Measurements from ENCODE around the gene SLC13A2.
"Not testable (repeated sequence)": the region's sequence is repeated elsewhere in the genome, so short reads cannot be mapped to it uniquely, and the experiment has no call there.

The SLC13A2 gene, protein sequence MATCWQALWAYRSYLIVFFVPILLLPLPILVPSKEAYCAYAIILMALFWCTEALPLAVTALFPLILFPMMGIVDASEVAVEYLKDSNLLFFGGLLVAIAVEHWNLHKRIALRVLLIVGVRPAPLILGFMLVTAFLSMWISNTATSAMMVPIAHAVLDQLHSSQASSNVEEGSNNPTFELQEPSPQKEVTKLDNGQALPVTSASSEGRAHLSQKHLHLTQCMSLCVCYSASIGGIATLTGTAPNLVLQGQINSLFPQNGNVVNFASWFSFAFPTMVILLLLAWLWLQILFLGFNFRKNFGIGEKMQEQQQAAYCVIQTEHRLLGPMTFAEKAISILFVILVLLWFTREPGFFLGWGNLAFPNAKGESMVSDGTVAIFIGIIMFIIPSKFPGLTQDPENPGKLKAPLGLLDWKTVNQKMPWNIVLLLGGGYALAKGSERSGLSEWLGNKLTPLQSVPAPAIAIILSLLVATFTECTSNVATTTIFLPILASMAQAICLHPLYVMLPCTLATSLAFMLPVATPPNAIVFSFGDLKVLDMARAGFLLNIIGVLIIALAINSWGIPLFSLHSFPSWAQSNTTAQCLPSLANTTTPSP

DNA sequence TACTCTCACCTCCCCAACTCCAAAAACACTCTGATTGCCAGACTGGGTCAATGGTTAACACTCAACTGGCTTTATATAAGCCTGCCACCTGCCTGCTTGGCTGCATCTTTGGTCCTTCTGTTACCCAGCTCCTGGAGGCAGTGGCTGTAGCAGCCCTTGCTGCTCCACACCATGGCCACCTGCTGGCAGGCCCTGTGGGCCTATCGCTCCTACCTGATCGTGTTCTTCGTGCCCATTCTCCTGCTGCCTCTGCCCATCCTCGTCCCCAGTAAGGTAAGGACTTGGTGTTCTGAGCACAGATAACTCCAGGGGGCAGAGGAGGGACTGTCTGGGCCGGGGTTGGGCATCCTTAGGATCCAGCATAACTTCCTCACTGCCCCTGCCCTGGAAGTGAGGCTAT is at the start of gene SLC13A2:
Gene SLC13A2 (plus strand): TSS at position 103 of the 400 bp plus-strand sequence. CDS start 69 bp downstream, at position 172.
- no peak for DNase-seq (ENCODE audit: low read depth)

DNA sequence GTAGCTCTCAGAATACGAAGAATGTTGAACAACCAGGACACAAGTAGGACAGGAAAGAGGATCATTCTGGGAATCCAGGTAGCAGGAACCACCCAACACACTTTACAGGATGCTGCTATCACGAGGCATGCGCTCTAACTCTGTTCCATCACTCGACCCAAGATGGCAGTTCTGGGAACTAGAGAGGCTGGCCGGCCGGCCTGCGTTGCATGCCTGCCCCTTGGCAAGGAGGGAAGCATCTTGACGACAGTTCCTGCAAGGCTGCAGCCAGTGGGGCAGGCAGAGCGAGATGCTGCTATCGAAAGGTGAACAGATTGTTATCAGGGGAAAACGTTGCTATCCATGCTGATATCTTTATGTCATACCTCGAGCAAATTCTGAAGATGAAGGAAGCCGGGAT is 48.2 kb upstream of the SLC13A2 start:
- no peak for DNase-seq (ENCODE audit: low read depth)

DNA sequence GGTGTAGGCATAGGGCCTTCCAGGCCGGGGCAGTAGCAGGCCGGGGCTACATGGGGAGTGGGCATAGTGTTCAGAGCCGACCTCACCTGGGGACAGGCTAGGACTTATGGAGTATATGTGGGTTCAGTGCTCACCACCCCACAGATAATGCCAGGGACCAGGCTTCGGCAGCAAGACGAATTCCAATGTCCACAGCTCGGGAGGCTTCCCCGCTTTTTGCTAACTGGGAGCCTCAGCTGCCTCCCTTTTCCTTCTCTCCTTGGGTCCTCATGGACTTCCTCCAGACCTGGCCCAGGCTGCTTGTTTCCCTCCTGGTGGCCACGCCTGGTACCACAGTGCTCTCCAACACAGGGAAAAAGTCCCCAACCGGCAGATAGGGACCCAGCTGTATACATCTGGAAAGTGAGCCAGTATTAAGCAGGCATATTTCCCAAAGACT is 47.3 kb upstream of the SLC13A2 start:
- no peak for DNase-seq (ENCODE audit: low read depth)

DNA sequence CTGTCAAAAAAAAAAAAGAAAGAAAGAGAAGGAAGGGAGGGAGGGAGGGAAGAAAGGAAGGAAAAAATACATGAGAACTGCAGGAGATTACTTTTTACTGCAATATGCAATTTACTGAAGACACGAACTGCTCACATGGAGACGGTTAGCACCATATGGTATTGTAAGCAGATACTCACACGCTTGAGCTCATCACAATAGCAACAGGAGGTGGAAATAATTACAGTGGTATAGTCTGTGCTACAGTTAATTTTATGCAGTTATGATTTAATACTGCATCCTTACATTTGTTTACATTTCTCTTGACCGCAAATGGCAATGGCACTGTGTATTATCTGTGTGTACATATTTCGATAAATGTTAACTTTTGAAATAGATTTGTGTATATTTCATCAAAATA is 46.1 kb upstream of the SLC13A2 start:
- DNase-seq (ENCODE audit: low read depth): no peak

DNA sequence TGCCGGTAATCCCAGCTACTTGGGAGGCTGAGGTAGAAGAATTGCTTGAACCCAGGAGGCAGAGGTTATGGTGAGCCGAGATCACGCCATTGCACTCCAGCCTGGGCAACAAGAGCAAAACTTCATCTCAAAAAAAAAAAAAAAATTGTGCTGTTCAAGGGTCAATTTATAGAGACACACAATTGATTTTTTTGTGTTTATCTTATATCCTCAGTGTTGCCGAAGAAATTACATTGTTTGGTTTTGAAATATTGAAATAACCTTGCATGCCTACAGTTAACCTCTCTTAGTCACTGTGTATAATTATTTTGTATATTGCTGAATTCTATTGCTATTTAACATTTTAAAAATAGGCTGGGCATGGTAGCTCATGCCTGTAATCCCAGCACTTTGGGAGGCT is 45.5 kb upstream of the SLC13A2 start:
- not testable (repeated sequence) for DNase-seq (ENCODE audit: low read depth)

- DNase-seq (ENCODE audit: low read depth): no peak
Observed at GRCh38 chr17:28433721-28434120, 39.7 kb upstream of the SLC13A2 start.

DNA sequence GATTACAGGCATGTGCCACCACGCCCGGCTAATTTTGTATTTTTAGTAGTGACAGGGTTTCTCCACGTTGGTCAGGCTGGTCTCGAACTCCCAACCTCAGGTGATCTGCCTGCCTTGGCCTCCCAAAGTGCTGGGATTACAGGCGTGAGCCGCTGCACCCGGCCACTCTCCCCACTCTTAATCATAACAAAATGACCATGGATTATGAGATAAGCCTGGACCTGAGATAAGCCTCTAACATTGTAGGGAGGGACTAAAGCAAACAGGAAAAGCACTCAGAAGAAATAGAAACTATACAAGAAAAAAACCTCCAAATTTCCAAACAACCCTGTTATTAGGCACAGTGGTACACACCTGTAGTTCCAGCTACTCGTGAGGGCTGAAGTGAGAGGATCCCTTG is 39.1 kb upstream of the SLC13A2 start:
- not testable (repeated sequence) for DNase-seq (ENCODE audit: low read depth)

DNA sequence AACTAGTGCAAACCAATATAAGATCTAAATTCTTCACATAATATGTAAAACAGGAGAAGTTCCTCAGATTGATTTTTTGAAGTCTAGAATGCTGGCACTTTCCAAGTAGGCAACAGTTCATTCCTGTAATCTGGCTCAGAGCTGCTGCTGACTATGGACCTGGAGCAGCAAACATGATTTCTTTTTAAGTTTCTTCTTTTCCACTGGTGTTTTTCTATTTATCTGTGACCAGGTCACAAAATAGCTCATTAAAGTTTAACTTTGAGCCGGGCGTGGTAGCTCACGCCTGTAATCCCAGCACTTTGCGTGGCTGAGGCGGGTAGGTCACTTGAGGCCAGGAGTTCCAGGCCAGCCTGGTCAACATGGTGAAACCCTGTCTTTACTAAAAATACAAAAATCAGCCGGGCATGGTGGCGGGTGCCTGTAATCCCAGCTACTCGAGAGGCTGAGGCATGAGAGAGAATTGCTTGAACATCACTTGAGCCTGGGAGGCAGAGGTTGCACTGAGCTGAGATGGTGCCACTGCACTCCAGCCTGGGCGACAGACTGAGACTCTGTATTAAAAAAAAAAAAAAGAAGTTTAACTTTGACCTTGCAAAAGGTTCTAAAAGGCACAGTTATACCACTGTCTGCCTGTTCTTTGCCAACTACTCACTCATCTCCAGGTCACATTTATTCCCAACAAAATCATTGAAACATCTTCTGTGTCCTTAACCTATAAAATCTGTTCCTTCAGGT is 29.4 kb upstream of the SLC13A2 start:
- no peak for DNase-seq (ENCODE audit: low read depth)

GRCh38 chr17:28446716-28447395 is 26.6 kb upstream of the SLC13A2 start:
- DNase-seq (ENCODE audit: low read depth): no peak

DNA sequence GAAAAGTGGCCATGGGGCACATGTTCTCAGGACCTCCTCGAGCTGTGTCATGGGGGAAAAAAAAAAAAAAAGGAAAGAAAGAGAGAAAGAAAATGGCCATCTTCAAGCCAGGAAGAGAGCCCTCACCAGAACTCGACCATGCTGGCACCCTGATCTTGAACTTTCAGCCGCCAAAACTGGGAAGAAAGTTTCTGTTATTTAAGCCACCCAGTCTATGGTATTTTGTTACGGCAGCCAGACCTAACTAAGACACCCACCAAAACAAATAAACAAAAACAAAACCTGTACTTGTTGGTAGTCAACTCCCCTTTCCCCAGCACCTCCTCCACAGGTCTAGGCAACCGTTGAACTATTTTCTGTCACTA is 26.1 kb upstream of the SLC13A2 start:
- no peak for DNase-seq (ENCODE audit: low read depth)

DNA sequence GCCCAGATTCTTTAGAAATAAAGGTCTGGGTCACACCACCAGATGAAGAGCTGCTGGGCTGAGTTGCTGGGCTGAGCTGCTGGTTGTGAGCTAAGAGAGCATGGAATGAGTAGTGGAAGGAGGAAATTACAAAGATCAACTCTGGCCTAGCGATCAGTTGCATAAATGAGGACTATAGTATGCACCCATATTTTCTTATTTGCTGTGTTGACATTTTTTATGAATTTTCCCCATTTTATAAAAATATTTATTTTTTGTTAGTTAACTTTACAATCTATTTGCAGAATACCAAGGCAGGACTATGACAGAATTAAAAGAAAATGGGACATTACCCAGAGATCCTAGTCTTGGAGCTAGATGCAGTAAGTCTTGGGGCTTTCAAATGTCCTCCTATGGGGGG is 23.6 kb upstream of the SLC13A2 start:
- no peak for DNase-seq (ENCODE audit: low read depth)

DNA sequence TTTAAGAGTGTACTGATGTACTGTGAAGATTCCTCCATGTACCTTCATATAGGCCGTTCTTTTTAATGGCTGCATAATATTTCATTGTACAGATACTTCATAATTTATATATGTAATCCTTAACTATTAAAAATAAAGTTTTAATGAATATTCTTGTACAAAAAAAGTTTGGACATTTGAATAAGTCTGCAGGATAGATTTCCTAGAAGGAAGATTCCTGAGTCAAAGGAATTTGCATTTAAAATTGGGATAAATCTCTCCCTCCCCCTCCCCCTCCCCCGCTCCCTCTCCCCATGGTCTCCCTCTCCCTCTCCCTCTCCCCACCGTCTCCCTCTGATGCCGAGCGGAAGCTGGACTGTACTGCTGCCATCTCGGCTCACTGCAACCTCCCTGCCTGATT is 15.6 kb upstream of the SLC13A2 start:
- DNase-seq (ENCODE audit: low read depth): no peak

GRCh38 chr17:28458881-28459280 is 14.6 kb upstream of the SLC13A2 start:
- not testable (repeated sequence) for DNase-seq (ENCODE audit: low read depth)

GRCh38 chr17:28460901-28461300 is 12.5 kb upstream of the SLC13A2 start:
- DNase-seq (ENCODE audit: low read depth): no peak

DNA sequence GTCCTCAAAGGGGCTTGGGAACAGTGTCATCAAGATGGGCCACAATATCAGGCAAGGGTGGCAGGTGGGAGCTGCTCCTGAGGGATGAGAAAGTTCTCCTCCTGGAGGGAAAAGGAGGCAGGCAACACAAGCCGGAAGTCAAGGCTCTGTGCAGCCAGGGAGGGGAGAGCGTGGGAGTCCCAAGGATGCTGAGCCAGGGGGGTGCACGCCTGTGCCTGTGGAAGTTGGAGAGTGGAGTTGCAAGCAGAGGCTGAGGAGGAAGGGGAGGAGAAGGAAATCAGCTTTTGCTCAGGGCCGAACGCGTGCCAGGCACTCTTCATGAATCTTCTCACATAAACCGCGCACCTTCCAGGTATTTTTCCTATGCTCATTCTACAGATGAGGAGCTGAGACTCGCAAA is 7.4 kb upstream of the SLC13A2 start:
- DNase-seq (ENCODE audit: low read depth): no peak

GRCh38 chr17:28466521-28467048 is 6.9 kb upstream of the SLC13A2 start:
- DNase-seq (ENCODE audit: low read depth): no peak

GRCh38 chr17:28467456-28468025 is 5.9 kb upstream of the SLC13A2 start:
- DNase-seq (ENCODE audit: low read depth): no peak

DNA sequence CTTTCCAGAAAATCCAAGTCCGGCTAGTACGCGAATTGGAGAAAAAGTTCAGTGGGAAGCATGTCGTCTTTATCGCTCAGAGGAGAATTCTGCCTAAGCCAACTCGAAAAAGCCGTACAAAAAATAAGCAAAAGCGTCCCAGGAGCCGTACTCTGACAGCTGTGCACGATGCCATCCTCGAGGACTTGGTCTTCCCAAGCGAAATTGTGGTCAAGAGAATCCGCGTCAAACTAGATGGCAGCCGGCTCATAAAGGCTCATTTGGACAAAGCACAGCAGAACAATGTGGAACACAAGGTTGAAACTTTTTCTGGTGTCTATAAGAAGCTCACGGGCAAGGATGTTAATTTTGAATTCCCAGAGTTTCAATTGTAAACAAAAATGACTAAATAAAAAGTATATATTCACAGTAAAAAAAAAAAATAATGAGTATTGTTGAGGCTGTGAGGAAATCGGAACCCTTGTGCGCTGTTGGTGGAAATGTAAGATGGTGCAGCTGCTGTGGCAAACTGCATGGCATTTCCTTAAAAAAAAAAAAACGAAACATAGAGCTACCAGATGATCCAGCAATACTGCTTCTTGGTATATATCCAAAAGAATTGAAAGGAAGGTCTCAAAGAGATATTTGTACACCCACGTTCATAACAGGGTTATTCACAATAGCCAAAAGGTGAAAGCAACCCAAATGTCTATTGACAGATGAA is 5.3 kb upstream of the SLC13A2 start:
- DNase-seq (ENCODE audit: low read depth): not testable (repeated sequence)

DNA sequence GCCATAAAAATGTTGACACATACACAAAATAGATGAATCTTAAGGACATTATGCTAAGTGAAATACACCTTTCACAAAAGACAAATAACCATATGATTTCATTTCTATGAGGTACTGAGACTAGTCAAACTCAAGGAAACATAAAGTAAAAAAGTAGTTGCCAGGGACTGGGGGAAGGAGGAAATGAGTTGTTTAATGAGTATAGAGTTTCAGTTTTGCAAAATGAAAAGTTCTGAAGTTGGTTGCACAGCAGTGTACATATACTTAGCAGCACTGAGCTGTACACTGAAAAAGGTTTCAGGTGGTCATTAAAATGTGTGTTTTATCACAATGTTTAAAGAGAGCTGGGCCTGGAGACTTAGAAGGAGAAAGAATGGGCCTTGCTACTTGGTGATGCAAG is 4.7 kb upstream of the SLC13A2 start:
- DNase-seq (ENCODE audit: low read depth): no peak

- DNase-seq (ENCODE audit: low read depth): no peak
Observed at GRCh38 chr17:28469376-28469775, 4.1 kb upstream of the SLC13A2 start.

- no peak for DNase-seq (ENCODE audit: low read depth)
Observed at GRCh38 chr17:28470266-28470913, 3.1 kb upstream of the SLC13A2 start.

All from stimulated activated CD8-positive, alpha-beta memory T cell treated with anti-CD3 and anti-CD28 coated beads, Interleukin-15, amount 100 ng/mL, for 1 hour (primary cell).